B cell (primary cell): ENCODE measurements around the gene KATNAL1.

Experiments
- CTCF ChIP-seq: fragments of 200-600 bp; IDR thresholded peaks from one replicate; pipeline ENCODE4 v1.8.0; 2022; ENCODE audit warnings: antibody characterized with exemption, mild to moderate bottlenecking
- EZH2 ChIP-seq: IDR thresholded peaks from 2 replicates; pipeline ENCODE4 v1.6.1; 2012; ENCODE audit warnings: borderline replicate concordance, low read depth, mild to moderate bottlenecking, moderate library complexity, low read length; ENCODE audit not compliant: insufficient read depth, poor library complexity, severe bottlenecking

GRCh38 chr13:30153545-30154426 lies 153.6 kb downstream of the KATNAL1 start:
- no peak for TF ChIP-seq EZH2
- TF ChIP-seq CTCF: no peak
